Stimulated activated CD8-positive, alpha-beta memory T cell treated with anti-CD3 and anti-CD28 coated beads, Interleukin-15, amount 100 ng/mL, for 48 hours (primary cell): ENCODE results near the gene MRPL3.

Experiments used
- DNase-seq, 2 donors: peaks; one replicate each; pipeline ENCODE4 v3.0.0-alpha.2; 2020; ENCODE audit warnings: low read depth in 2 of 2

MRPL3 gene

GRCh38 chr3:131502530-131503319, at the start of gene MRPL3:
TSS of gene MRPL3 (minus strand) at chr3:131502971. CDS start at chr3:131502821, 150 bp downstream.
- peak; percentile 76 to 77 for DNase-seq

GRCh38 chr3:131551761-131552160, 49.0 kb upstream of the MRPL3 start:
- DNase-seq = no peak

- DNase-seq = no peak
Measured at GRCh38 chr3:131550562-131551465, 48.0 kb upstream of the MRPL3 start.

- DNase-seq = no peak
Measured at GRCh38 chr3:131549340-131549739, 46.6 kb upstream of the MRPL3 start.

- DNase-seq = no peak
Measured at GRCh38 chr3:131547585-131547984, 44.8 kb upstream of the MRPL3 start.

GRCh38 chr3:131546441-131546840, 43.7 kb upstream of the MRPL3 start:
- DNase-seq = no peak

GRCh38 chr3:131544557-131544956, 41.8 kb upstream of the MRPL3 start:
- DNase-seq = no peak

GRCh38 chr3:131543714-131544113, 40.9 kb upstream of the MRPL3 start:
- DNase-seq = no peak

GRCh38 chr3:131541288-131541687, 38.5 kb upstream of the MRPL3 start:
- no peak for DNase-seq

- DNase-seq = no peak
Measured at GRCh38 chr3:131540821-131541220, 38.0 kb upstream of the MRPL3 start.

GRCh38 chr3:131540143-131540542, 37.4 kb upstream of the MRPL3 start:
- no peak for DNase-seq

GRCh38 chr3:131538968-131539367, 36.2 kb upstream of the MRPL3 start:
- no peak for DNase-seq

- no peak for DNase-seq
Measured at GRCh38 chr3:131537531-131537930, 34.8 kb upstream of the MRPL3 start.

GRCh38 chr3:131535596-131535995, 32.8 kb upstream of the MRPL3 start:
- no peak for DNase-seq

- no peak for DNase-seq
Measured at GRCh38 chr3:131535131-131535530, 32.4 kb upstream of the MRPL3 start.

GRCh38 chr3:131532645-131533044, 29.9 kb upstream of the MRPL3 start:
- DNase-seq = no peak

GRCh38 chr3:131530843-131531242, 28.1 kb upstream of the MRPL3 start:
- DNase-seq = no peak

GRCh38 chr3:131530388-131530787, 27.6 kb upstream of the MRPL3 start:
- DNase-seq = no peak

GRCh38 chr3:131526801-131527347, 24.1 kb upstream of the MRPL3 start:
- DNase-seq = peak in 1 of 2 donors; percentile 6

GRCh38 chr3:131518680-131519079, 15.9 kb upstream of the MRPL3 start:
- no peak for DNase-seq

- no peak for DNase-seq
Measured at GRCh38 chr3:131505421-131505820, 2.6 kb upstream of the MRPL3 start.

GRCh38 chr3:131503320-131503635, 507 bp upstream of the MRPL3 start:
- DNase-seq = no peak

- no peak for DNase-seq
Measured at GRCh38 chr3:131501949-131502348, 822 bp downstream of the MRPL3 start.
